Neuronal stem cell (in vitro differentiated cells): ENCODE measurements around the gene CPLANE2.
A peak's percentile ranks its signal among the peaks of the same experiment; 100 is the strongest.

ENCODE experiments used
- DNase-seq: peaks from one replicate; pipeline ENCODE4 v3.0.0-alpha.2; 2013; ENCODE audit warnings: low spot score
- H2AFZ ChIP-seq: one replicate; pipeline ENCODE4 v1.6.1; 2013; ENCODE audit warnings: mild to moderate bottlenecking, low read length, inconsistent platforms
- H2AK5ac ChIP-seq: 2 replicates; pipeline ENCODE4 v1.6.1; 2013; ENCODE audit warnings: low read depth, mild to moderate bottlenecking, inconsistent platforms, low read length, moderate library complexity, mixed read lengths
- H2BK120ac ChIP-seq: 2 replicates; pipeline ENCODE4 v1.6.1; 2013; ENCODE audit warnings: low read depth, mild to moderate bottlenecking, inconsistent platforms, low read length, moderate library complexity, mixed read lengths
- H2BK12ac ChIP-seq: one replicate; pipeline ENCODE4 v1.6.1; 2013; ENCODE audit warnings: low read length, inconsistent platforms
- H2BK15ac ChIP-seq: 2 replicates; pipeline ENCODE4 v1.6.1; 2013; ENCODE audit warnings: mild to moderate bottlenecking, low read length, inconsistent platforms, mixed read lengths
- H2BK5ac ChIP-seq: one replicate; pipeline ENCODE4 v1.6.1; 2013; ENCODE audit warnings: inconsistent platforms, mild to moderate bottlenecking, low read length, moderate library complexity
- H3K14ac ChIP-seq: one replicate; pipeline ENCODE4 v1.6.1; 2013; ENCODE audit warnings: low read length, inconsistent platforms
- H3K18ac ChIP-seq: 2 replicates; pipeline ENCODE4 v1.6.1; 2013; ENCODE audit warnings: low read length, inconsistent platforms
- H3K23ac ChIP-seq: 2 replicates; pipeline ENCODE4 v1.6.1; 2013; ENCODE audit warnings: low read depth, mild to moderate bottlenecking, mixed read lengths, low read length, inconsistent platforms; ENCODE audit not compliant: poor library complexity
- H3K27ac ChIP-seq: replicated peaks from 3 replicates; pipeline ENCODE4 v1.5.1; 2013; ENCODE audit warnings: low read length, inconsistent platforms
- H3K27me3 ChIP-seq, 3 experiments: 2 replicates each; pipeline ENCODE4 v1.6.1; 2013; ENCODE audit warnings: low read length in 3 of 3, mild to moderate bottlenecking in 2 of 3, inconsistent platforms in 1 of 3, low read depth in 1 of 3, mixed read lengths in 1 of 3, moderate library complexity in 1 of 3; ENCODE audit not compliant: control insufficient read depth in 3 of 3, insufficient read depth in 3 of 3
- H3K36me3 ChIP-seq, 2 donors: replicated peaks in 1 of 2; 2 replicates each; pipeline ENCODE4 v1.6.1; 2013; ENCODE audit warnings: low read length in 2 of 2; ENCODE audit not compliant: control insufficient read depth in 2 of 2, insufficient read depth in 2 of 2
- H3K4ac ChIP-seq: 2 replicates; pipeline ENCODE4 v1.6.1; 2013; ENCODE audit warnings: inconsistent platforms, mild to moderate bottlenecking, low read length, moderate library complexity
- H3K4me1 ChIP-seq, 2 donors: 1 replicate in 1 of 2; 2 replicates in 1 of 2; pipeline ENCODE4 v1.6.1; 2013; ENCODE audit warnings: low read length in 2 of 2, low read depth in 1 of 2; ENCODE audit not compliant: control insufficient read depth in 2 of 2, insufficient read depth in 1 of 2
- H3K4me2 ChIP-seq: one replicate; pipeline ENCODE4 v1.6.1; 2013; ENCODE audit warnings: mild to moderate bottlenecking, low read length, inconsistent platforms; ENCODE audit not compliant: insufficient read depth, poor library complexity, severe bottlenecking
- H3K4me3 ChIP-seq, 2 donors: 2 replicates each; pipeline ENCODE4 v1.5.1; 2013; ENCODE audit warnings: low read length in 2 of 2, mild to moderate bottlenecking in 2 of 2, inconsistent platforms in 1 of 2, moderate library complexity in 1 of 2
- H3K79me1 ChIP-seq: one replicate; pipeline ENCODE4 v1.6.1; 2013; ENCODE audit warnings: low read depth, mild to moderate bottlenecking, inconsistent platforms, low read length, moderate library complexity
- H3K9ac ChIP-seq: one replicate; pipeline ENCODE4 v1.6.1; 2013; ENCODE audit warnings: mild to moderate bottlenecking, low read depth, low read length, inconsistent platforms; ENCODE audit not compliant: poor library complexity
- H3K9me3 ChIP-seq, 2 donors: replicated peaks in 1 of 2; 2 replicates each; pipeline versions ENCODE3 to v1.6.1; 2013; ENCODE audit warnings: low read length in 2 of 2, mild to moderate bottlenecking in 2 of 2, inconsistent platforms in 1 of 2, low read depth in 1 of 2, mixed read lengths in 1 of 2, moderate library complexity in 1 of 2; ENCODE audit not compliant: control insufficient read depth in 2 of 2, insufficient read depth in 1 of 2
- H4K8ac ChIP-seq: one replicate; pipeline ENCODE4 v1.6.1; 2013; ENCODE audit warnings: low read depth, mild to moderate bottlenecking, inconsistent platforms, low read length, moderate library complexity
- H4K91ac ChIP-seq: one replicate; pipeline ENCODE4 v1.6.1; 2013; ENCODE audit warnings: low read length, low read depth, mild to moderate bottlenecking, inconsistent platforms; ENCODE audit not compliant: poor library complexity
- WGBS, 2 donors: extraction: QIAGEN DNeasy Blood & Tissue Kit; methylation state at CpG; one replicate each; pipeline ENCODE4 v1.1.7; 2013; ENCODE audit warnings: missing lambda C conversion rate in 2 of 2, mixed read lengths in 1 of 2; ENCODE audit not compliant: insufficient read length in 2 of 2, insufficient replicate concordance in 1 of 2; ENCODE audit errors: extremely low coverage in 2 of 2; 5-methylcytosine and 5-hydroxymethylcytosine counted together

The CPLANE2 gene

GRCh38 chr1:16243215-16243610, 6.2 kb upstream of the CPLANE2 start:
- Histone ChIP-seq H3K18ac (no peak overlapping the region), H2BK120ac (no peak overlapping the region), H4K8ac (no peak overlapping the region), H3K79me1 (no peaks in the 10 kb centered on the region), H2AFZ (no peak overlapping the region), H3K4me1 (peaks cover 3 to 8% of the 10 kb centered on the region in 2 donors), H2BK12ac (no peak overlapping the region), H3K23ac (no peak overlapping the region), H4K91ac (no peak overlapping the region), H3K27me3 (no peaks in the 10 kb centered on the region), H2BK15ac (no peak overlapping the region), H3K27ac (no peak overlapping the region), H3K9ac (no peak overlapping the region), H3K4me3 (no peak overlapping the region), H3K9me3 (no peaks in the 10 kb centered on the region), H2AK5ac (no peak overlapping the region), H3K14ac (no peak overlapping the region), H3K4me2 (no peak overlapping the region), H3K36me3 (peaks cover 4 to 24% of the 10 kb centered on the region in 2 donors), H3K4ac (no peak overlapping the region), H2BK5ac (no peak overlapping the region)
- no CpG with 5 or more reads among the region's 8 CpGs for WGBS, 2 donors
- DNase-seq, result no peak

DNA sequence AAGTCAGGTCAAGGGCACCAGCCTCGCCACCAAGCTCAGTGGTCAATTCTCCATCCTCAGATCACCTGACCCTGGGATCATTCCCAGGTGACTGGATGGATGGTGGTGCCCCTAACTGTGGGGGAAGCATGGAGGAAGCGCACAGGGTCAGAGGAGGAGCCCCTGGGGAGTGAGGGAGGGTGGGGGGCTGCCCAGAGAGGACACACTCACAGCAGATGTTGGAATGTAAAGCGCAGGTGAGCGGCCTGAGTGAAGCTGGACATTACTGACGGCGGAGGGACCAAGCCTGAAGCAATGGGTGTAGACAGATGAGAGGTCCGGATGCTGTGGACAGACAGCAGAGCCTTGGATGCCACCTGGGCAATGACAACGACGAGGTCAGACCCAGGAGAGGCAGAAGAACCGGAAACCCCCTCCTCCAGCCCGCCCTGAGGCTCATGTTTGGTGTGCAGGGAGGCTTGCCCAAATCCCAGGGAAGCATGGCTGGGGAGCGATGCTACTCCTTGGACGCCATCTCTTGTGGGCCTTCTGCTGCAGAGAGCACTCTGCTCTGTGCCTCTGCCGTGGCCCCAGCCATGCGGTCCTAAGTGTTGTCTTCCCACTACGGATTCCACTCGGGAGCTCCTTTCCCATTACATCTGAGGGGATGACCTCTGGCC, 5.7 kb upstream of the CPLANE2 start:
- H3K4me3 ChIP-seq, result no peak overlapping the region
- H2BK12ac ChIP-seq, result no peak overlapping the region
- H2AK5ac ChIP-seq, result peak overlapping the region; percentile 78
- H3K23ac ChIP-seq, result no peak overlapping the region
- no peak overlapping the region for H2AFZ ChIP-seq
- H3K27ac ChIP-seq, result no peak overlapping the region
- no peak overlapping the region for H2BK15ac ChIP-seq
- no peak overlapping the region for H3K9ac ChIP-seq
- H3K18ac ChIP-seq, result no peak overlapping the region
- H3K79me1 ChIP-seq, result no peaks in the 10 kb centered on the region
- H3K27me3 ChIP-seq, result no peaks in the 10 kb centered on the region
- H2BK120ac ChIP-seq, result no peak overlapping the region
- H4K8ac ChIP-seq, result no peak overlapping the region
- H3K4me1 ChIP-seq, result peaks cover 3 to 8% of the 10 kb centered on the region in 2 donors
- H3K14ac ChIP-seq, result no peak overlapping the region
- WGBS, 2 donors, result no CpG with 5 or more reads among the region's 17 CpGs
- no peaks in the 10 kb centered on the region for H3K9me3 ChIP-seq
- H3K36me3 ChIP-seq, result peaks cover 4 to 19% of the 10 kb centered on the region in 2 donors
- no peak overlapping the region for H2BK5ac ChIP-seq
- H3K4me2 ChIP-seq, result no peak overlapping the region
- H4K91ac ChIP-seq, result no peak overlapping the region
- no peak for DNase-seq
- no peak overlapping the region for H3K4ac ChIP-seq

- Histone ChIP-seq H3K18ac (no peak overlapping the region), H3K9me3 (no peaks in the 10 kb centered on the region), H3K27ac (no peak overlapping the region), H2BK15ac (no peak overlapping the region), H3K4me3 (no peak overlapping the region), H3K27me3 (no peaks in the 10 kb centered on the region), H2BK12ac (no peak overlapping the region), H3K14ac (no peak overlapping the region), H2BK120ac (no peak overlapping the region), H4K91ac (no peak overlapping the region), H3K4me2 (no peak overlapping the region), H3K4me1 (peaks cover 6 to 13% of the 10 kb centered on the region in 2 donors), H3K79me1 (no peaks in the 10 kb centered on the region), H3K9ac (no peak overlapping the region), H2AK5ac (no peak overlapping the region), H4K8ac (no peak overlapping the region), H2BK5ac (no peak overlapping the region), H2AFZ (no peak overlapping the region), H3K4ac (no peak overlapping the region), H3K23ac (no peak overlapping the region), H3K36me3 (peaks cover 0 to 8% of the 10 kb centered on the region in 2 donors)
- DNase-seq, result no peak
- WGBS, 2 donors, result no CpG with 5 or more reads among the region's 10 CpGs
These were observed 4.3 kb upstream of the CPLANE2 start for GRCh38 chr1:16241221-16241708.

DNA sequence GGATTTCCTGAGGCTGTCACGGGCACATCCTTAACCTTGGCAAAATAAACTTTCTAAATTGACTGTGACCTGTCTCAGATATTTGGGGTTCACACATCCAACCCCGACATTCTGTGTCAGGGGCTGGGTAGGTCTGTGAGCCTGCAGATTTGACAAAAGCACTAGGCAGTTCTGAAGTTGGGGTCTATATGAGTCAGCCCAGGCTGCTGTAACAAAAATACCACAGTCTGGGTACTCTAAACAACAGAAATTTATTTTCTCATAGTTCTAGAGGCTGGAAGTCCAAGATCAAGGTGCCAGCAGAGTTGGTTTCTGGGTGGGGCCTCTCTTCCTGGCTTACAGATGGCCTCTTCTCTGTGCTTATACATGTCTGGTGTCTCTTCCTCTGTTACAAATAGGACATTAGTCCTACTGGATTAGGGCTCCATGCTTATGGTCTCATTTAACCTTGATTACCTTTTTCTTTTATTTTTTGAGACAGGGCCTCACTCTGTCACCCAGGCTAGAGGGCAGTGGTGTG, 3.0 kb upstream of the CPLANE2 start:
- no peak overlapping the region for H2AK5ac ChIP-seq
- no peaks in the 10 kb centered on the region for H3K27me3 ChIP-seq
- no CpG with 5 or more reads among the region's 2 CpGs for WGBS, 2 donors
- H3K4me2 ChIP-seq, result no peak overlapping the region
- no peaks in the 10 kb centered on the region for H3K9me3 ChIP-seq
- no peak for DNase-seq
- no peak overlapping the region for H2BK12ac ChIP-seq
- no peak overlapping the region for H2BK15ac ChIP-seq
- no peak overlapping the region for H4K8ac ChIP-seq
- no peak overlapping the region for H2AFZ ChIP-seq
- peaks cover 10 to 17% of the 10 kb centered on the region in 2 donors for H3K4me1 ChIP-seq
- no peak overlapping the region for H3K14ac ChIP-seq
- H3K27ac ChIP-seq, result no peak overlapping the region
- no peak overlapping the region for H3K23ac ChIP-seq
- H4K91ac ChIP-seq, result no peak overlapping the region
- no peaks in the 10 kb centered on the region for H3K36me3 ChIP-seq
- H3K4me3 ChIP-seq, result no peak overlapping the region
- H2BK5ac ChIP-seq, result no peak overlapping the region
- no peak overlapping the region for H3K4ac ChIP-seq
- H3K79me1 ChIP-seq, result no peaks in the 10 kb centered on the region
- H2BK120ac ChIP-seq, result no peak overlapping the region
- no peak overlapping the region for H3K9ac ChIP-seq
- H3K18ac ChIP-seq, result no peak overlapping the region
